Measurements from ENCODE around the gene PPP1R9A. TPM values are rescaled to one million over a fixed set of nuclear protein-coding genes. Genes with fewer than 3 reads are reported as not detected.

Gene PPP1R9A
- total and polyA plus RNA-seq, 4 donors = 1.2 to 12.0 (median 4.5) TPM

DNA sequence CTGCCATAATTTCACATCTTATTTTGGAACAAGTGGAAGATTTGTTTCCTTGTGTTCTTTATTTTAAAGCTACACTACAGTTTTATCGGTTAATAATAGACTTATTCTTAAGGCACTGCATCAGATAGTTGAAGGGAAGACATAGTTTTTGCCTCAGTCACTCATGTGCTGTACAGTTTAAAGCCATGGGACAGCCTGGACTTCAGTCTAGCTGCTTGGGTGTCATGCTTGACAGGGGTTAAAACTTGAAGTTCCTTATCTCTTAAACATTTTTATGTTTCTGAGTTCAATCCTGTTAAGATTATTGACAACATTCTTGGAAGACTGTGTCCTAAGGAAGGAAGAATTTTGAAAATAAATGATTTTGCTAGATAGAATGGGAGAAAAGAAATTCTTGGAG, 49.7 kb downstream of the PPP1R9A start:
- intact Hi-C loops (cut with DNase I) = no loop called here
- ATAC-seq (ENCODE audit: low FRiP score) (no peak), DNase-seq (no peak)
- Histone ChIP-seq H3K27me3 (ENCODE audit: control insufficient read depth in 1 of 2, insufficient read depth in 2 of 2, low read length in 1 of 2) (no peaks in the 10 kb centered on the region), H3K36me3 (ENCODE audit: control insufficient read depth in 1 of 2, insufficient read depth in 2 of 2, low read length in 1 of 2) (no peaks in the 10 kb centered on the region), H3K9me3 (ENCODE audit: control insufficient read depth, low read length) (no peaks in the 10 kb centered on the region), H3K4me3 (ENCODE audit: low read length in 2 of 2) (no peak overlapping the region), H3K27ac (ENCODE audit: low read depth in 1 of 2, low read length in 2 of 2) (no peak overlapping the region), H3K4me1 (ENCODE audit: control insufficient read depth in 1 of 2, insufficient read depth in 2 of 2, low read length in 2 of 2) (peaks cover 0 to 3% of the 10 kb centered on the region in 2 donors)
- 60 to 62% methylated on average over 1 of the region's 1 CpG for WGBS, 2 donors

DNA sequence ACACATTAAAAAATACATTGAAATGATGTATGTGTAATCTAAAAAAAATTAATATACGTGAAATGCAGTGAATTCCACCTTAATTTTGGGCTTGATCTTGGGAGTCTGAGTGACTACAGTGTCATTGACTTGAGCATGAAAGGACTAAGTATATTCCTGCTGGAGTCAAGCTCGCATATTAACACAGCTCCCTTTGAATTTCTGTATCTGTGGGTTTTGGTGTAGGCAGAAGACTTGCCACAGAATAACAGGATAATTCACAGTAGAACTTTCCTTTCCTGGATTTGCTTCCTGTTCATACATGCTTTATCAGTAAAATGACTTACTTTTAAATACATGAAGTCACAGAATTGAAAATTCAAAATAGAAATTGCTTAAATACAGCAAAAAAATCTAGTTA, 55.3 kb downstream of the PPP1R9A start:
- intact Hi-C loops (cut with DNase I) = no loop called here
- ATAC-seq (ENCODE audit: low FRiP score) (no peak), DNase-seq (no peak)
- no peaks in the 10 kb centered on the region for H3K9me3 ChIP-seq (ENCODE audit: control insufficient read depth, low read length)
- H3K27ac ChIP-seq (ENCODE audit: low read depth in 1 of 2, low read length in 2 of 2) = no peak overlapping the region
- H3K36me3 ChIP-seq (ENCODE audit: control insufficient read depth in 1 of 2, insufficient read depth in 2 of 2, low read length in 1 of 2) = no peaks in the 10 kb centered on the region
- H3K4me3 ChIP-seq (ENCODE audit: low read length in 2 of 2) = no peak overlapping the region
- H3K4me1 ChIP-seq (ENCODE audit: control insufficient read depth in 1 of 2, insufficient read depth in 2 of 2, low read length in 2 of 2) = no peaks in the 10 kb centered on the region
- H3K27me3 ChIP-seq (ENCODE audit: control insufficient read depth in 1 of 2, insufficient read depth in 2 of 2, low read length in 1 of 2) = no peaks in the 10 kb centered on the region
- 65 to 84% methylated on average over 2 of the region's 2 CpGs for WGBS, 2 donors

DNA sequence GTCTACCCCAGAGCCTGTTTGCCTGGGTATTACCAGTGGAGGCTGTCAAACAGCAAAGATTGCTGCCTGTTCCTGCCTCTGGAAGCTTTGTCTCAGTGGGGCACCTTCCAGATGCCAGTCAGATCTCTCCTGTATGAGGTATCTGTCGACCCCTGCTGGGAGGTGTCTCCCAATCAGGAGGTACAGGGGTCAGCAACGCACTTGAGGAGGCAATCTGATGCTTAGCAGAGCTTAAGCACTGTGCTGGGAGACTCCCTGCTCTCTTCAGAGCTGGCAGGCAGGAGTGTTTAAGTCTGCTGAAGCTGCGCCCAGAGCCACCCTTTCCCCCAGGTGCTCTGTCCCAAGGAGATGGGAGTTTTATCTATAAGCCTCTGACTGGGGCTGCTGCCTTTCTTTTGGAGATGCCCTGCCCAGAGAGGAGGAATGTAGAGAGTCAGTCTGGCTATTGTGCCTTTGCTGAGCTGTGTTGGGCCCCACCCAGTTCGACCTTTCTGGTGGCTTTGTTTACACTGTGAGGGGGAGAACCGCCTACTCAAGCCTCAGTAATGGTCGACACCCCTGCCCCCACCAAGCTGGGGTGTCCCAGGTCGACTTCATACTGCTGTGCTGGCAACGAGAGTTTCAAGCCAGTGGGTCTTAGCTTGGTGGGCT, 62.2 kb downstream of the PPP1R9A start:
- H3K9me3 ChIP-seq (ENCODE audit: control insufficient read depth, low read length) = no peaks in the 10 kb centered on the region
- H3K4me3 ChIP-seq (ENCODE audit: low read length in 2 of 2) = no peak overlapping the region
- H3K27ac ChIP-seq (ENCODE audit: low read depth in 1 of 2, low read length in 2 of 2) = no peak overlapping the region
- no peaks in the 10 kb centered on the region for H3K27me3 ChIP-seq (ENCODE audit: control insufficient read depth in 1 of 2, insufficient read depth in 2 of 2, low read length in 1 of 2)
- intact Hi-C loops (cut with DNase I) = loop anchor here in 1 of 2 donors (5.0 kb wide), 1 partner anchor 62 kb away; the partner anchor contains the start of gene PPP1R9A
- ATAC-seq (ENCODE audit: low FRiP score) (no peak), DNase-seq (no peak)
- H3K36me3 ChIP-seq (ENCODE audit: control insufficient read depth in 1 of 2, insufficient read depth in 2 of 2, low read length in 1 of 2) = no peaks in the 10 kb centered on the region
- H3K4me1 ChIP-seq (ENCODE audit: control insufficient read depth in 1 of 2, insufficient read depth in 2 of 2, low read length in 2 of 2) = peaks cover 0 to 13% of the 10 kb centered on the region in 2 donors
- WGBS, 2 donors = 72 to 76% methylated on average over 8 of the region's 8 CpGs

DNA sequence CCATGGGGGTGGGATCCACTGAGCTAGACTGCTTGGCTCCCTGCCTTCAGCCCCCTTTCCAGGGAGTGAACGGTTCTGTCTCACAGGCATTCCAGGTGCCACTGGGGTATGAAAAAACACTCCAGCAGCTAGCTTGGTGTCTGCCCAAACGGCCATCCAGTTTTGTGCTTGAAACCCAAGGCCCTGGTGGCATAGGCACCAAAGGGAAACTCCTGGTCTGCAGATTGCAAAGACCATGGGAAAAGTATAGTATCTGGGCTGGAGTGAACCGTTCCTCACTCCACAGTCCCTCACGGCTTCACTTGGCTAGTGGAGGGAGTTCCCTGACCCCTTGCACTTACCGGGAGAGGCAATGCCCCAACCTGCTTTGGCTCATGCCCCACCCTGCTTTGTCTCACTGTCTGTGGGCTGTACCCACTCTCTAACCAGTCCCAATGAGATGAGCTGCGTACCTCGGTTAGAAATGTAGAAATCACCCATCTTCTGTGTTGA, 62.7 kb downstream of the PPP1R9A start:
- Histone ChIP-seq H3K4me1 (ENCODE audit: control insufficient read depth in 1 of 2, insufficient read depth in 2 of 2, low read length in 2 of 2) (peaks cover 0 to 14% of the 10 kb centered on the region in 2 donors), H3K4me3 (ENCODE audit: low read length in 2 of 2) (no peak overlapping the region), H3K27me3 (ENCODE audit: control insufficient read depth in 1 of 2, insufficient read depth in 2 of 2, low read length in 1 of 2) (no peaks in the 10 kb centered on the region), H3K27ac (ENCODE audit: low read depth in 1 of 2, low read length in 2 of 2) (no peak overlapping the region), H3K9me3 (ENCODE audit: control insufficient read depth, low read length) (no peaks in the 10 kb centered on the region), H3K36me3 (ENCODE audit: control insufficient read depth in 1 of 2, insufficient read depth in 2 of 2, low read length in 1 of 2) (no peaks in the 10 kb centered on the region)
- WGBS, 2 donors = 90 to 92% methylated on average over 7 of the region's 7 CpGs
- ATAC-seq (ENCODE audit: low FRiP score) (no peak), DNase-seq (no peak)
- intact Hi-C loops (cut with DNase I) = loop anchor here in 1 of 2 donors (5.0 kb wide), 1 partner anchor 63 kb away; the partner anchor contains the start of gene PPP1R9A

DNA sequence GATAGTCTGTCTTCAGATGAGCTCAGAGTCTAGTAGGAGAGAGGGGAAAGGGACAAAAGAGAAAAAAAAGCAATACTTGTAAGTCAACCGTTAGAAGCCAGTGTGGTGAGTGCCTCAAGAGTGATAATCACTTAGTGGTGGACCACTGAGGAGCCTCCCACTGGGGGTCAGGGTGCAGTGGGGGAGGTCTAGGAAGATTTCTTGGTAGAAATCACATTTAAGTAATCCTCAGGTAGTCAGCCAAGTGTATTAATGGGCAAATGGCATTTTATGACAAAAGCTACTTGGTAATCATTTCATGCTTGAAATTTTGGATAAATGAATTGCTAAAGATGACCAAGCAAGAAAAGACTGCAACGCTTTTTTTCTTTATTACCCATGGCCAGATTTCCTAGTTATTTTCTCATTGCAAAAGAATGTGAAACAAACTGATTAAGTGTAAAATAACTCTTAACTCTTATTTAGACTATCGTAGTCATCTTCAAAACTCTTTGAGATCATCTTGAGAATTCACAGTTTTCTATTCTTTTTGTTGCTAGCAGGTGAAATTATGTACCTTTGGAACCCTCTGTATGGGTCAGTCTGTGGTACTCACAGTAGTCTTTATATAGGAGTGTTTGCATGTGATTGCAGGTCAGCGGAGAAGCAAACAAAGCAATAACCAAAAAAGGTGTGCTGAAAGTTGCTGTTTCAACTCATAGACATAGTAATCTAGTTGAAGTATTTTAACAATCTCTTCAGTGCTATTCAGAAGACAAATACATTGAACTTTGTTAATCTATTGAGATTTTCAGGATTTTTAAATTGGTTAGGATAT, 63.9 kb downstream of the PPP1R9A start:
- Histone ChIP-seq H3K4me3 (ENCODE audit: low read length in 2 of 2) (no peak overlapping the region), H3K27me3 (ENCODE audit: control insufficient read depth in 1 of 2, insufficient read depth in 2 of 2, low read length in 1 of 2) (no peaks in the 10 kb centered on the region), H3K9me3 (ENCODE audit: control insufficient read depth, low read length) (no peaks in the 10 kb centered on the region), H3K27ac (ENCODE audit: low read depth in 1 of 2, low read length in 2 of 2) (no peak overlapping the region), H3K4me1 (ENCODE audit: control insufficient read depth in 1 of 2, insufficient read depth in 2 of 2, low read length in 2 of 2) (peaks cover 0 to 14% of the 10 kb centered on the region in 2 donors), H3K36me3 (ENCODE audit: control insufficient read depth in 1 of 2, insufficient read depth in 2 of 2, low read length in 1 of 2) (no peaks in the 10 kb centered on the region)
- intact Hi-C loops (cut with DNase I) = loop anchor here in 1 of 2 donors (5.0 kb wide), 1 partner anchor 64 kb away; the partner anchor contains the start of gene PPP1R9A
- 31 to 32% methylated on average over 4 of the region's 4 CpGs for WGBS, 2 donors
- no peak for DNase-seq
- no peak for ATAC-seq (ENCODE audit: low FRiP score)

DNA sequence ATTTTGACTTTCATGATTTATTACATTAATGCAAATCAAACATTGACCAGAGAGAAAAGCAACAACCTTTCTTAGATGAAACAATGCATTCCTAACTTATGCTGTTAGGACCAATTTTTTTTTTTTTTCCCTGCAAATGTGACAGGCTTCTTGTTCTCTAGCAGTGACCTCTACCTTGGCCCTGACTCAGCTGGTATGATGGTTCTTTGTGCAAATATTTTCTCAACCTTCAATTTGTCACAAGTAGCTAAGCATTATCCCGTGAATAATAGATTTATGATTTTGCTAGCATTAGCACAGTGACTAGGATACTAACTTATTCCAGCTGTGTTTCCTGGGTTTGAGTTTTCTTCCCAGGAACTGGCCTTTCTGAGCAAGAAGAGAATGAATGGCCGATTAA, 64.9 kb downstream of the PPP1R9A start:
- no peak overlapping the region for H3K4me3 ChIP-seq (ENCODE audit: low read length in 2 of 2)
- DNase-seq = no peak
- no peaks in the 10 kb centered on the region for H3K27me3 ChIP-seq (ENCODE audit: control insufficient read depth in 1 of 2, insufficient read depth in 2 of 2, low read length in 1 of 2)
- H3K27ac ChIP-seq (ENCODE audit: low read depth in 1 of 2, low read length in 2 of 2) = no peak overlapping the region
- H3K4me1 ChIP-seq (ENCODE audit: control insufficient read depth in 1 of 2, insufficient read depth in 2 of 2, low read length in 2 of 2) = peaks cover 0 to 14% of the 10 kb centered on the region in 2 donors
- intact Hi-C loops (cut with DNase I) = loop anchor here in 1 of 2 donors (5.0 kb wide), 1 partner anchor 65 kb away; the partner anchor contains the start of gene PPP1R9A
- H3K36me3 ChIP-seq (ENCODE audit: control insufficient read depth in 1 of 2, insufficient read depth in 2 of 2, low read length in 1 of 2) = no peaks in the 10 kb centered on the region
- no peak for ATAC-seq (ENCODE audit: low FRiP score)
- H3K9me3 ChIP-seq (ENCODE audit: control insufficient read depth, low read length) = no peaks in the 10 kb centered on the region
- 12 to 15% methylated on average over 2 of the region's 2 CpGs for WGBS, 2 donors

DNA sequence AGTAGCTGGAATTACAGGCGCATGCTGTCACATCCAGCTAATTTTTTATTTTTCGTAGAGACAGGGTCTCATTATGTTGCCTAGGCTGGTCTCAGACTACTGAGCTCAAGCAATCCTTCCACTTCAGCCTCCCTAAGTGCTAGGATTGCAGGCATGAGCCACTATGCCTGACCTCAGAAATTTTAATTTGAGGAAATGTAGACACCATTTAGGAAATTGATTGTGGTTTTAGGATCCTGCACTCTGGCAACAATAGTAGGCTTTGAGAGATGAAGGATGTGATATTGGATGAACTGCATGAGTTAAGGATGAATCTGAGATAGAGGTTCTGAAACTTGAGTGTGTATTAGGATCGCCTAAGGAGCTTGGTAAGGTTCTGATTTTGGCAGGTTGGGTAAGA, 66.5 kb downstream of the PPP1R9A start:
- ATAC-seq (ENCODE audit: low FRiP score) = no peak
- H3K27me3 ChIP-seq (ENCODE audit: control insufficient read depth in 1 of 2, insufficient read depth in 2 of 2, low read length in 1 of 2) = no peaks in the 10 kb centered on the region
- H3K9me3 ChIP-seq (ENCODE audit: control insufficient read depth, low read length) = no peaks in the 10 kb centered on the region
- H3K36me3 ChIP-seq (ENCODE audit: control insufficient read depth in 1 of 2, insufficient read depth in 2 of 2, low read length in 1 of 2) = no peaks in the 10 kb centered on the region
- intact Hi-C loops (cut with DNase I) = loop anchor here in 1 of 2 donors (5.0 kb wide), 1 partner anchor 67 kb away; the partner anchor contains the start of gene PPP1R9A
- H3K4me1 ChIP-seq (ENCODE audit: control insufficient read depth in 1 of 2, insufficient read depth in 2 of 2, low read length in 2 of 2) = peaks cover 0 to 14% of the 10 kb centered on the region in 2 donors
- H3K27ac ChIP-seq (ENCODE audit: low read depth in 1 of 2, low read length in 2 of 2) = no peak overlapping the region
- no peak for DNase-seq
- H3K4me3 ChIP-seq (ENCODE audit: low read length in 2 of 2) = no peak overlapping the region
- WGBS, 2 donors = 95 to 97% methylated on average over 3 of the region's 3 CpGs

DNA sequence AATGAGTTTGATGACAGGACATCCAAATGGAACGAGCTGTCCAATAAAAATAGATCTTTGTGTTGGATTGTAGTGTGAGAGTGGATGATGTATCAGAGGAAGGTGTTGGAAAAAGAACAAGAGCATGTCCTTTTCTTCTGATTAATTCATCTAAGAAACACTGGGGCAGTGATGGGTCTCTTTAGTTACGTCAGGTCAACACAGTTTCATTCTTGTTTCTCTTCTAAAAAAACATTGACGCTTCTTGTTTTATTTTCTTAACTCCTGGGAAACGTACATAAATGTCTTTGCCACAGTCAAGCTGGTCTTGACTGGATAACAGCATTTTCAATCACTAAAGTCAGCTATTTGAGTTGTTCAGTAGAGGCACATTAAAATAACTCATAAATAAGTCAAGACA, 67.0 kb downstream of the PPP1R9A start:
- no peaks in the 10 kb centered on the region for H3K9me3 ChIP-seq (ENCODE audit: control insufficient read depth, low read length)
- no peaks in the 10 kb centered on the region for H3K36me3 ChIP-seq (ENCODE audit: control insufficient read depth in 1 of 2, insufficient read depth in 2 of 2, low read length in 1 of 2)
- DNase-seq (no peak), ATAC-seq (ENCODE audit: low FRiP score) (no peak)
- no peak overlapping the region for H3K27ac ChIP-seq (ENCODE audit: low read depth in 1 of 2, low read length in 2 of 2)
- H3K4me3 ChIP-seq (ENCODE audit: low read length in 2 of 2) = no peak overlapping the region
- H3K27me3 ChIP-seq (ENCODE audit: control insufficient read depth in 1 of 2, insufficient read depth in 2 of 2, low read length in 1 of 2) = no peaks in the 10 kb centered on the region
- intact Hi-C loops (cut with DNase I) = loop anchor here in 1 of 2 donors (5.0 kb wide), 1 partner anchor 67 kb away; the partner anchor contains the start of gene PPP1R9A
- peaks cover 0 to 14% of the 10 kb centered on the region in 2 donors for H3K4me1 ChIP-seq (ENCODE audit: control insufficient read depth in 1 of 2, insufficient read depth in 2 of 2, low read length in 2 of 2)
- 79 to 82% methylated on average over 4 of the region's 4 CpGs for WGBS, 2 donors
